AG08395 (cell line): ENCODE measurements around the gene LZTS3.
"Not testable (repeated sequence)": the region's sequence is repeated elsewhere in the genome, so short reads cannot be mapped to it uniquely, and the experiment has no call there.

ENCODE experiments used
- DNase-seq: peaks from one replicate; pipeline ENCODE4 v3.0.0; 2012; ENCODE audit warnings: mixed read lengths, low spot score

Gene LZTS3

DNA sequence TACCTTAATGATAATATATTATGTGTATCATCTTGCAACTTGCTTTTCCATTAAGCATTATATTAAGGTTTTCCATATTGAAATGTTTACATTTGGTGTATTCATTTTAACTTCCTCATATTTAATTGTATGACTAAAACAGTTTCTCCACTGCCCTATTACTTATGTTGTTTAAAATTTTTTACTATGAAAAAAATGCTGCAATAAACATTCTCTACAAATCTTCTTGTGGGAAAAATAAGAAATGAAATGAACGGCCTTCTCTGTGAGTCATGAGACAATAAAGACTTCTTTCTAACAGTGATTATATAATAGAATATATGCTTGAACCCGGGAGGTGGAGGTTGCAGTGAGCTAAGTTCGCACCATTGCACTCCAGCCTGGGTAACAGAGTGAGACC, 39.2 kb downstream of the LZTS3 start:
- no peak for DNase-seq

DNA sequence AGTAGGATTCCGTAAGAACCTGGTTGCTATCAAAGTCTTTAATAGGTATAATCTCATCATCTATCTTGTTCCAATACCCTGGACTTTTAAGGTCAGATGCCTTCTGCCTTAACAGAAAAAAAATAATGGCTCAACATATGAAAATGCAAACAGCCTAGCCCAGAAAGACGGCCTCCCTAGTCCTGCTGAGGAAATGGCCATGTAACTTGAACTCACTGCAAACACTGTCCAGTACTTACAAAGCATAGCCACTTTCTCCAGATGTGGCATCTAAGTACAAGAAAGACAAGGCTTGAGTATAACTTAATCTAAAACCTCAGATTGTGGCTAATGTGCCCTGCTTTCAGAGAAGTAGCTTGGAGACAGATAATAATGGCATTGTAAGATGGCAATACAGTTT, 40.2 kb downstream of the LZTS3 start:
- DNase-seq, result no peak

DNA sequence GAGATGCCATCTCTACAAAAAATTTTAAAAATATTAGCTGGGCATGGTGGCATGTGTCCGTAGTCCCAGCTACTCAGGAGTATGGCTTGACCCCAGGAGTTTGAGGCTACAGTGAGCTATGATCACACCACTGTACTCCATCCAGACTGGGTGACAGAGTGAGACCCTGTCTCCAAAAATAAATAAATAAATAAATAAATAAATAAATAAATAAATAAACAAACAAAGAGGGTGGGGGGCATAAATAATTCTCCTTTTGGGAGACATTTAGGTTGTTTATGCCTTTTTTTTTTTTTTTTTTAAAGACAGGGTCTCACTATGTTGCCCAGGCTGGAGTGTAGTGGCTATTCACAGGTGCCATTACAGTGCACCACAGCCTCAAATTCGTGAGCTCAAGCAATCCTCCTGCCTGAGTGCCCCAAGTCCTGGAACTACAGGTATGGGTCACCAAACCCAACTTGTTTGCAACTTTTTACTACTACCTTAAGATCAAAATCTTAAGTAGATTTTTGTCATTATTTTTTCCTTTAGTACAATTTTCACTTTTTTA, 43.2 kb downstream of the LZTS3 start:
- no peak for DNase-seq

DNA sequence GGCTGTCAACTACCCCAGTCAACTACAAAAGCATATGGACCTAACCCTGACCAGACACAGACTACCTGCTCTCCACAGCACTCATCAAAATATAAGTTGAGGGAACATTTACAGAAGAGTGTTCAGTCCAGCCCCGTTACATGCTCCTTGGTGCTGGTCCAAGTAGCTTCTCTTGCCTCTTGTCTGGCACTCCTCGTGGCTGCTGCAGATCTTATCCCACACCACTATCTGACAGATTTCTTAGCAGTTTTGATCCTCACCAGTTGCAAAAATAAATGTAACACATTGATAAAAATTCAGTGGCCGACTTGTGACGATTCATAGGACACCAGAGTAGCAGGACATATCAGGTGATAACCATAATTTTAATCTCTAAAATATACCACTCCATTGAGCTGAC, 44.3 kb downstream of the LZTS3 start:
- no peak for DNase-seq

DNA sequence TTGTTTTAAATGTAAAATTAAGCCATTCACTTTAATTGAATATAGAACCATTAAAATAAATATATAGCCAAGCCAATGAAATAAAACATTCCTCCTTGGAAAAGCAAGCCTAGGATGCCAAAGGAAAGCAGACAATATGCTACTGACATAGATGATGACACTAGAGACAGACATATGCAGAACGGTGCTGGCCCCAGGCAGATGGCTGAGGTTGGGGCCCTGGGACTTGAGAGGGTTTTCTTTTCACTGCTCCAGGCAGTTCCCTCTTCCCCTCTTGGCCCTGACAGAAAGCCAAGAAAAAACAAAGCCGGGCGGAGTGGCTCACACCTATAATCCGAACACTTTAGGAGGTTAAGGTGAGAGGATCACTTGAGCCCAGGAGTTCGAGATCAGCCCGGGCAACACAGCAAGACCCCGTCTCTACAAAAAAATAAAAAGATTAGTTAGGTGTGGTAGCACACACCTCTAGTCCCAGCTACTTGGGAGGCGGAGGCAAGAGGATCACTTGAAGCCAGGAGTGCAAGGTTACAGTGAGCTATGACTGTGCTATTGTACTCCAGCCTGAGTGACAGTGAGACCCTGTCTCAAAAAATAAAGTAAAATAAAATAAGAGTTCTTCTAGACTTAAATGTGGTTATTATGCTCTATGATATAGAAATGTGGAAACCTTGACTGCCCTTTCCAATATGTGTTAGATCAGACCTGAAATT, 44.9 kb downstream of the LZTS3 start:
- no peak for DNase-seq

DNA sequence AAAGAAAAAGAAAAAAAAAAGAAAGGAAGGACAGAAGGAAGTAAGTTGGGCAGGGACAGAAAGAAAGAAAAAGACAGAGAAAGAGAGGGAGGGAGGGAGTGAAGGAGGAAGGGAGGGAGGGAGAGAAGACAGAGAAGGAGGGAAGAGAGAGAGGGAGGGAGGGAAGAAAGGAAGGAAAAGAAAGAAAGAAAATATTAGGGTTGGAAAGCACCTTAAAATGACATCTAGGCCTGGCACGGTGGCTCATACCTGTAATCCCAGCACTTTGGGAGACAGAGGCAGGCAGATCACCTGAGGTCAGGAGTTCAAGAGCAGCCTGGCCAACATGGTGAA, 46.9 kb downstream of the LZTS3 start:
- DNase-seq, result no peak

DNA sequence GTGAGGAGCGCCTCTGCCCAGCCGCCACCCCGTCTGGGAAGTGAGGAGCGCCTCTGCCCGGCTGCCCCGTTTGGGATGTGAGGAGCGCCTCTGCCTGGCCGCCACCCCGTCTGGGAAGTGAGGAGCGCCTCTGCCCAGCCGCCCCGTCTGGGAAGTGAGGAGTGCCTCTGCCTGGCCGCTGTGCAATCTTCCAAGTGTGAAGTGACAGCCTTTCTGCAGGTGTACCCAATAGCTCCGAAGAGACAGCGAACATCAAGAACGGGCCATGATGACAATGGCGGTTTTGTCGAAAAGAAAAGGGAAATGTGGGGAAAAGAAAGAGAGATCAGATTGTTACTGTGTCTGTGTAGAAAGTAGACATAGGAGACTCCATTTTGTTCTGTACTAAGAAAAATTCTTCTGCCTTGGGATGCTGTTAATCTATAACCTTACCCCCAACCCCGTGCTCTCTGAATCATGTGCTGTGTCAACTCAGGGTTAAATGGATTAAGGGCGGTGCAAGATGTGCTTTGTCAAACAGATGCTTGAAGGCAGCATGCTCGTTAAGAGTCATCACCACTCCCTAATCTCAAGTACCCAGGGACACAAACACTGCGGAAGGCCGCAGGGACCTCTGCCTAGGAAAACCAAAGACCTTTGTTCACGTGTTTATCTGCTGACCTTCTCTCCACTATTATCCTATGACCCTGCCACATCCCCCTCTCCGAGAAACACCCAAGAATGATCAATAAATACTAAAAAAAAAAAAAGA, 47.4 kb downstream of the LZTS3 start:
- not testable (repeated sequence) for DNase-seq

DNA sequence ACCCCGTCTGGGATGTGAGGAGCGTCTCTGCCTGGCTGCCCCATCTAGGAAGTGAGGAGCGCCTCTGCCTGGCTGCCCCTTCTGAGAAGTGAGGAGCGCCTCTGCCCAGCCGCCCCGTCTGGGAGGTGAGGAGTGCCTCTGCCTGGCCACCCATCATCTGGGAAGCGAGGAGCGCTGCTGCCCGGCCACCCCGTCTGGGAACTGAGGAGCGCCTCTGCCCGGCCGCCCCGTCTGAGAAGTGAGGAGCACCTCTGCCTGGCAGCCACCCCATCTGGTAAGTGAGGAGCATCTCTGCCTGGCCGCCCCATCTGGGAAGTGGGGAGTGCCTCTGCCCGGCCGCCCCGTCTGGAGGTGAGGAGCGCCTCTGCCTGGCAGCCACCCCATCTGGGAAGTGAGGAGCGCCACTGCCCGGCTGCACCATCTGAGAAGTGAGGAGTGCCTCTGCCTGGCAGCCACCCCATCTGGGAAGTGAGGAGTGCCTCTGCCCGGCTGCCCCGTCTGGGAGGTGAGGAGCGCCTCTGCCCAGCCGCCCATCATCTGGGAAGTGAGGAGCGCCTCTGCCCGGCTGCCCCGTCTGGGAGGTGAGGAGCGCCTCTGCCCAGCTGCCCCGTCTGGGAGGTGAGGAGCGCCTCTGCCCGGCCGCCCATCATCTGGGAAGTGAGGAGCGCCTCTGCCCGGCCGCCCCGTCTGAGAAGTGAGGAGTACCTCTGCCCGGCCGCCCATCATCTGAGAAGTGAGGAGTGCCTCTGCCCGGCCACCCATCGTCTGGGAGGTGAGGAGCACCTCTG, 48.4 kb downstream of the LZTS3 start:
- DNase-seq, result not testable (repeated sequence)

DNA sequence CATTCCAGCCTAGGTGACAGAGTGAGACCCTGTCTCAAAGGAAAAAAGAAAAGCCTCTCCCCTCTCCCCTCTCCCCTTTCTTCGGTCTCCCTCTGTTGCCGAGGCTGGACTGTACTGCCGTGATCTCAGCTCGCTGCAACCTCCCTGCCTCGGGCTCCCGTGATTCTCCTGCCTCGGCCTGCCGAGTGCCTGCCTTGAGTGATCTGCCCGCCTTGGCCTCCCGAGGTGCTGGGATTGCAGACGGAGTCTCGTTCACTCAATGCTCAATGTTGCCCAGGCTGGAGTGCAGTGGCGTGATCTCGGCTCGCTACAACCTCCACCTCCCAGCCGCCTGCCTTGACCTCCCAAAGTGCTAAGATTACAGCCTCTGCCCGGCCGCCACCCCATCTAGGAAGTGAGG, 49.2 kb downstream of the LZTS3 start:
- DNase-seq, result not testable (repeated sequence)

DNA sequence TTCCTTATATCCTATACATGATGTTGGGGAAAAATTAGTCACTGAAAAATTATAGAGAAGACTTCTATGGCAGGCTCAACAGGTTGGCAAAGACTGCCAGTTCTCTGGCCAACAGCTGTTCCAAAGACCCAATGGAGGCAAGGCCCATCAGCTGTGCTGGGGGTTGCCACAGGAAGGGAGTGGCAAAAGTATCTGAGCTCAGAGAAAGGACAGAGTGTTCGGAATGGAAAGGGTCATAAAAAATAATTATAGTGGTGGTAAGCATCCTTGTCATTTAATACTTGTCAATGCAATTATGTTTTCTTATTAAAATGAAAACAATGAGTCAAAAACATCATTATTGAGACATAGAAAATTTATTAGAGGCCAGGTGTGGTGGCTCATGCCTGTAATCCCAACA, 49.8 kb downstream of the LZTS3 start:
- DNase-seq, result no peak

DNA sequence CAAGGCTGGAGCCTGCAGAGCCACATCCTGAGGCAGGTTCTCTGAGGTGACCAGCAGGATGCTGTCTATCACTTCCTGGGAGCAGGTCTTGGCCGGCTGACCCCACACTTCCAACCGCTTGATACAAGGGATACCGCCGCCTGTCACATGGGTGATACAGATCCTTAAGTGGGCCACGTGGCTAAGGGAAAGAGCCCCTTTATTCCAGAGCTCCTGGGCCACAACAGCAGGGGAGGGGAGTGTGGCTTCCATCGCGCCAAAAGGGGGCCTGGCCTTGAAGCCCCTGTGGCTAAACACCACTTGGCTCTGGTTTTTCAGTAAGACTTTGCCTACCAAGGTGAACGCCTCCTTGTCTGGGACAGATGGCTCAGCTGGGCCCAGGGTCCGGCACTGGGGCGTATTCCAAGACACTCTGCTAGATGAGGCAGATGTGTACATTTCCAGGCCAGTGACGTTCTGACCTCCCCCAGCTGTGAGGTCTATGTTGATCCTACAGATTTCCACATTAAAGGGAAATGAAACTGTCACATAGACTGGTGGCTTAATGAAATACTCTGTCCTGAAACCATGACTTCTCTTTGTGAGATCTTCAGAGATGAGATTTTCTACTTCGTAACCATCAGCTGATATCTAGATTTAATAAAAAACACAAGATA, 51.3 kb downstream of the LZTS3 start:
- no peak for DNase-seq

DNA sequence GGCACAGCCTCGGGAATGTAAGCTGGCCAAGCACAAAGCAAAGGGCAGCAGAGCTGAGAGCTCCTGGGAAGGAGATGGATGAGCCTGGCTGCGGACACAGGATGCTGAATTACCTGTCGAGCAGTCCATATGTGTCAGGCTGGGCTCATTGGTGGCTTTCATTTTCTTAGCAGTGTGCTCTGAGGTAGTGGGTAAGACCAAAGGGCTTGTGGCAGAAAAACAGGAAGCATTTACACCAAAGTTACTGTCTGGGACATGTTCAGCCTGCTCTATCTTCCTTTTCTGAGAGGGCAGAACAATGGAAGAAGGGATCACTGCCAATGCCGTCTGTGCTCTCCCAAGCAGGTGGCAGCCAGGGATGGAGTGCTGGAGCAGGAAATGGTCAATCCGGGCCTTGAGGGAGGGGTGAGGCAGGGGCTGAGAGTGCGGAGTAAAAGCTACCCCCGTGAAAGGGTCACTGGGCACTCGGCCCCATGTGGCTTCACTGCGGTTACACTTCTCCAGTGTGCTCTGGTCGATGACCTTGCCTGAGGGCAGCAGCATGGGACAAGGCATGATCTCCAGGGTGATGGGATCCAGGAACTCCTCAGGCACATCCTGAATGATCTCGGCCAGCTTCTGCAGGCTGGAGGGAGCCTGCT, 52.0 kb downstream of the LZTS3 start:
- no peak for DNase-seq

DNA sequence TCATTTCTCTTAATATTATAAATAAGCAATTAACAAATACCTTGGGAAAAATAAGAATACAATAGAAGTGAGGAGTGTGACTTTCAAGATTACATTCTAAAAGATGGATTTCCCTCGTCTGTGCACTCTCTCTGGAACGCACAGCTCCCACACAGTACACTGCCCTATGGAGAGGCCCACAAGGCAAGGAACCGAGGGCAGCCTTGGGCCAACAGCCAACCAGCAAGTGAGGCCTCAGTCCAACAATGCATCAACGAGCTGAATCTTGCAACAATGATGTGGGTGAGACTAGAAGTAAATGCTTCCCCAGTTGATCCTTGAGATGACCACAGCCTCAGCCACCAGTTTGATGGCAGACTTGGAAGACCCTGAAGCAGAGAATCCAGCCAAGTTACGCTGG, 54.3 kb downstream of the LZTS3 start:
- DNase-seq, result no peak

DNA sequence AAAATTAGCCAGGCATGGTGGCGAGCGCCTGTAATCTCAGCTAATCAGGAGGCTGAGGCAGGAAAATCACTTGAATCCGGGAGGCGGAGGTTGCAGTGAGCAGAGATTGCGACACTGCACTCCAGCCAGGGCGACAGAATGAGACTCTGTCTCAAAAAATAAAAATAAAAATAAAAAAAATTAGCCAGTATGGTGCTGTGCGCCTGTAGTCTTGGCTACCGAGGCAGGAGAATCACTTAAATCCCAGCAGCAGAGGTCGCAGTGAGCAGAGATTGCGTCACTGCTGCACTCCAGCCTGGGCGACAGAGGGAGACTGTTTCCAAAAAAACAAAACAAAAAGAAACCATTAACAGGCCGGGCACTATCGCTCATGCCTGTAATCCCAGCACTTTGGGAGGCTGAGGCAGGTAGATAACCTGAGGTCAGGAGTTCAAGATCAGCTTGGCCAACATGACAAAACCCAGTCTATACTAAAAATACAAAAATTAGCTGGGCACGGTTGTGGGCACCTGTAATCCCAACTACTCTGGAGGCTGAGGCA, 55.4 kb downstream of the LZTS3 start:
- DNase-seq, result peak; percentile 67

DNA sequence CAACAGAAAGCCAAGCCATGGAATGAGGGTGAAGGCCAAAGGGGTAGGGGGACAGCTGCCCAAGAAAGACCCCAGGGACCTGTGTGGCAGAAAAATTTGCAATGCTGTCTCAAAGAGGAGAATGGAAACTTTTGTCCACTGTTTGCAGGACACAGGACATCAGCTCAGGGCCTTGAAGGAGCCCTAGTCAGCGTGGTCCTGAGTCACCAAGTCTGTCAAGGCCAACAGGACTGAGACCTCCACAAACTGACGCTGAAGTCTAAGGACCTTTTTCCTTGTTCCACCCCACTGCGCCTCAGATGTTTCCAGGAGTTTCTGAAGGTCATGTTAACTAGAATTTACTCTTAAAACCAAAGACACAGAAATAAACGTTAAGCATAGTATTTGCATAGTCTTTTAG, 57.0 kb downstream of the LZTS3 start:
- no peak for DNase-seq

DNA sequence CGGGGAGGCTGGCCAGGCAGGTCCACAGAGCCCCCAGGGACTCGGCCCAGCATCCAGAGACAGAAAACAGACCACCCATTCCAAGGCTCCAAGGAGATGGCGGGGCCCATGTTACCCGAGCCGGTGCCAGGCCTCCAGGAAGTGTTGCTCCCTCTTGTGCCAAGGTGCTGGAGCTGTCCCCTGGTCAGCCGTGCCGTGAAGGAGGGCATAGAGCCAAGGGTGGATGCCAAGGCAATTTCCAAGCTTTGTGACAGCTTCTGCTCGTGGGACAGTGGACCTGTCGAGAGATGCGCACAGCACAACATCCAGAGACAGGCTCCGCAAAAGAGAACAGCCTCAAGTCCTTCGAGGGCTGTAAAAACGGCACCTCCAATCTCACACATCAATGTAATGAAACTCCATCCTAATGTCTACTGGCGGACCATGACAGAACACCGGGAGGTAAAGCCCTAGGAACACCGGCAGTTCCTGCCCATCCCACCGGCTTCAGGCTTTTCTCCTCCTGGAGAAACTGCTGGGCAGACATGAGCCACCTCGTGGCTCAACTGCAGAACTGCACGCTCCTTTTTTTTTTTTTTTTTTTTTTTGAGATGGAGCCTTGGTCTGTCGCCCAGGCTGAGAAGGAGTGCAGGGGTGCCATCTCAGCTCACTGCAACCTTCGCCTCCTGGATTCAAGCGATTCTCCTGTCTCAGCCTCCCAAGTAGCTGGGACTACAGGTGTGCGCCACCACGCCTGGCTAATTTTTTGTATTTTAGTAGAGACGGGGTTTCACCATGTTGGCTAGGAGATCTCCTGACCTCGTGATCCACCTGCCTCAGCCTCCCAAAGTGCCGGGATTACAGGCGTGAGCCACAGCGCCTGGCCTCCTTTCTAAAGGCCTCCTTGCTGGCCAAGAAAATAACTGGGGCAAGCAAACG, 57.9 kb downstream of the LZTS3 start:
- peak; percentile 91 for DNase-seq
